GM19324 (cell line): ENCODE data around the gene MACROD1.
"Not testable (repeated sequence)": the region's sequence is repeated elsewhere in the genome, so short reads cannot be mapped to it uniquely, and the experiment has no call there.

Source experiments
- ATAC-seq: cut with Tn5 transposase; IDR thresholded peaks from one replicate; pipeline ENCODE4 v1.9.1; 2021; ENCODE audit warnings: mild to moderate bottlenecking, moderate library complexity; ENCODE audit not compliant: unreplicated experiment, low FRiP score

MACROD1 gene

DNA sequence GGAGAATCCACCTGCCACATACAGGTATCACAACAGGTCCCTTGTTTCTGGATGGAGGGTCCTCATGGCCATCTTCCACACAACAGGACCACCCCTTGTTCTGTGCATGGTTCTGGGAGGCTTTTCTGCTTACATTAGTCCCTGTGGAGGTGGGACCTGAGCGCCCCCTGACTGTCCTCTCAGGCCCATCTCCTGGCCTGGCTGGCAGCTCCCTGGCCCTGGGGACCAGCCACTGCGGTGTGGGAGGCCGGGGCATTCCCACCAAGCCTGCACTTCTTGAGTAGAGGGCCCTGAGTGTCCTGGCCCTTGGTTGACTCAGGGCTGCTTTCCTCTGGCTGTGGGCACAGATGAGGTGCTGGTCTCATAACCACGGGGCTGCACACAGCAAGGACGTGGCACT lies 186.5 kb downstream of the MACROD1 start:
- no peak for ATAC-seq

GRCh38 chr11:63978551-63979239 lies 187.2 kb downstream of the MACROD1 start:
- ATAC-seq: no peak

GRCh38 chr11:63974259-63975143 lies 191.4 kb downstream of the MACROD1 start, which contains the start of gene COX8A:
TSS of gene COX8A (plus strand) at chr11:63974620. CDS start at chr11:63974681, 61 bp downstream.
- peak; percentile 97 for ATAC-seq

- not testable (repeated sequence) for ATAC-seq
These were observed 192.0 kb downstream of the MACROD1 start for GRCh38 chr11:63973912-63974258.

DNA sequence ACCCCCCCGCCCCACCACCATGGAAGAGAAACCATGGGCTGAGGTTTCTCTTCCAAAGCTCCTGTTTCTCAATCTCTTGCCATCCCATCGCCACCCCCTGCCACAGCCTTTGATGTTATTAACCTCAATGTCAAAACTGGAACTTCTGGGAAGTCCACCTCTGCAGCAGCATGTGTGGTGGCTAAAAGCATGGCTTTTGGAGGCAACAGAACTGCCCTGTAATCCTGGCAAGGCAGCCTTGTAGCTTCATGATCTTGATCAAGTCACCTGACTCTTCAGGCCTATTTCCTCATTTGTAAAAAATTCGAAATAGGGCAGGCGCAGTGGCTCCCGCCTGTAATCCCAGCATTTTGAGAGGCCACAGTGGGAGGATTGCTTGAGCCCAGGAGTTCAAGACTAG lies 195.0 kb downstream of the MACROD1 start:
- no peak for ATAC-seq

- ATAC-seq: no peak
These were observed 196.5 kb downstream of the MACROD1 start for GRCh38 chr11:63969461-63969860.

GRCh38 chr11:63966444-63966843 lies 199.5 kb downstream of the MACROD1 start:
- no peak for ATAC-seq

GRCh38 chr11:63963895-63964294 lies 202.0 kb downstream of the MACROD1 start:
- not testable (repeated sequence) for ATAC-seq

DNA sequence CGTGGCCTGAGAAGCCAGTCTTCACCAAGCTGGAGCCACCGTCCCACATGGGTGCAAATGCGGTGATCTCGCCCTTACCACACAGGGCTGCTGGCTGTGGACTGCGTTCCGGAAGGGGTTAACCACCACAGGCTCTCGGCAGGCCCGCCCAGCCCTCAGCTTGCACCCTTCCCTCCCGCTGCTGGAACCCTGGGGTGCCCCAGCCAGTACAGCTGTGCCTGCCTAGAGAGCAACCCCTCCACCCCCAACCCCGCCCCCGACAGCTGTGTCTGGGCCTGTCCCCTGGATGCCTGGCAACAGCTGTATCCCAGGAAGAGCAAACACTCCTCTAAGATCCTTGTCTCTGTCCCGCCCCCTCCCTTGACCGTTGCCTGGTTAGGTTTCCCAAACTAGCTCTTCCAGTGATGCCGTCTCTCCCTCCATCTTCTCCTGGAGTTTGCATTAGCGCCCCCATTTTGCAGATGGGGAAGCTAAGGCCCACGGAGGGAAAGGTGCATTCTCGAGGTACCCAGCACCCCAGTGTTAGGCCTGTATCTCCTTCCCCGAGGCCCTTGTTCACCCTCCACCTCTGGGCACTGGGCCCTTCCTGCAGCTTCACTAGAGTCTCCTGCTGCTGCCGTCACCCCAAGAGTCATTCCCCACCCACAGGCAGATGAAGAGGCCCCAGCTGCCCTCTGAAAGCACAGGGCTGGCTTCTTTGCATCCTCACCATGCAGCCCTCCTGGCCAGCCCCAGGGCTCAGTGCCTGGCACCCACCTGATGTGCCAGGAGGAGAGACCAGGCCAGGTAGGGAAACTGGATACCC lies 204.1 kb downstream of the MACROD1 start:
- ATAC-seq: no peak

DNA sequence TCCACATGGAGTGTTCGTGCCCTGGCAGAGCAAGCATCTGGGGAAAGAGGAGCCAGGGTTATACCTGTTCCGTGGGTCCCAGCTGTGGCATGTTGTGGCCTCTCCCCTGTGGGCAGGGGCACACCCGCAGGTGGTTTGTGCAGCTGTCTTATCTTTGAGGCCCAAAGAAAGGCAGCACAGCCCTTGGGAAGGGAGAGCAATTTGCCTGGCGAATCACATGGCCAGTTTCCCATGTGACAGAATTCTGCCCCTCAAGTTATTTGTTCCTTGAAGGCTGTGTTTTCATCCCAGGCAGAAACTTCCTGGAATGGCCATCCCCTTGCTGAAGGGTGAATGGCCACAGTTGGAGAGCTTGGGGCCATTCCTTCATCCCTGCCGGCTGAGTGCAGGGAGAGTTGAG lies 207.9 kb downstream of the MACROD1 start:
- no peak for ATAC-seq

GRCh38 chr11:63952570-63952969 lies 213.3 kb downstream of the MACROD1 start:
- no peak for ATAC-seq

DNA sequence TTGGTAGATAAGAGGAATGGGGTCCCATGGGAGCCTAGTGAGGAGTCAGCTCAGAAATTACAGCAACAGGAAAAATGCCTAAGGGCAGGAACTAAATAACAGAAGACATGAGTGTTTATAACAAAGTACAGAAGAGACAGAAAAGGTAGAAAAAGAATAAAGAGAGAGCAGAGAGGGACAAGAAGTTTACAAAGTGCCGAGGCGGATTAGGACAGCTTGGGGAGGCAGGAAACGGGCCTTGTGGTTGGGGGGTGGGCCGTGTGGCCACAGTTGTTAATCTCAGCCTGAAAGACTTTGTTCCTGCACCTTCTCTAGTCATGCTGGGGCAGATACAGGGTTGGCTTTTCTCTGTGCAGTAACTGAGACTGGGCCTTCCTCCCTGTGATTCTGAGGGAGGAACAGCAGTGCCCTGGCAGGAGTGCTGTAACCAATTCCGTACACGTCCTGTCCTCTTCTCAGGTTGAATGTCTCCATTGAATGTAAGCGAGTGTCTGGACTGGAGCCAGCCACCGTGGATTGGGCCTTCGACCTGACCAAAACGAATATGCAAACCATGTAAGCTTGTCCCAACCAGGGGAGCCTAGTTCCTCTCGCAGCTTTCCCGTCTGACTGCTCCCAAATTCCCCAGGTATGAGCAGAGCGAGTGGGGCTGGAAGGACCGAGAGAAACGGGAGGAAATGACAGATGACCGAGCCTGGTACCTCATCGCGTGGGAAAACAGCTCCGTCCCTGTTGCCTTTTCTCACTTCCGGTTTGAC lies 214.0 kb downstream of the MACROD1 start:
- ATAC-seq: no peak
